HEK293 (cell line): ENCODE results near the gene RUNX1.

Experiments used
- MYNN ChIP-seq: fragments of 450-650 bp; formaldehyde crosslinking; IDR thresholded peaks from 2 replicates; pipeline ENCODE4 v1.5.1; 2016; ENCODE audit warnings: missing biosample characterization, missing genetic modification characterization, borderline replicate concordance
- SP2 ChIP-seq: fragments of 450-650 bp; formaldehyde crosslinking; IDR thresholded peaks from 2 replicates; pipeline ENCODE4 v1.5.1; 2016; ENCODE audit warnings: missing biosample characterization, missing genetic modification characterization
- ZBTB1 ChIP-seq: fragments of 450-650 bp; formaldehyde crosslinking; IDR thresholded peaks from 2 replicates; pipeline ENCODE4 v1.5.1; 2016; ENCODE audit warnings: missing biosample characterization, missing genetic modification characterization
- ZNF121 ChIP-seq: fragments of 450-650 bp; formaldehyde crosslinking; IDR thresholded peaks from 2 replicates; pipeline ENCODE4 v1.5.1; 2016; ENCODE audit warnings: missing biosample characterization, missing genetic modification characterization
- ZNF23 ChIP-seq: fragments of 450-650 bp; formaldehyde crosslinking; IDR thresholded peaks from 2 replicates; pipeline ENCODE4 v1.5.1; 2016; ENCODE audit warnings: missing biosample characterization, missing genetic modification characterization, borderline replicate concordance
- ZNF707 ChIP-seq: fragments of 450-650 bp; formaldehyde crosslinking; IDR thresholded peaks from 2 replicates; pipeline ENCODE4 v1.5.1; 2016; ENCODE audit warnings: missing biosample characterization, missing genetic modification characterization
- ZNF76 ChIP-seq: fragments of 450-650 bp; formaldehyde crosslinking; IDR thresholded peaks from 2 replicates; pipeline ENCODE4; 2016; ENCODE audit warnings: low read depth, missing biosample characterization, missing genetic modification characterization, borderline replicate concordance
- TF ChIP-seq, protein P1 (sequence below): fragments of 450-650 bp; formaldehyde crosslinking; IDR thresholded peaks from 2 replicates; pipeline ENCODE4 v1.5.1; 2016; ENCODE audit warnings: missing biosample characterization, missing genetic modification characterization
- TF ChIP-seq, protein P2 (sequence below): fragments of 450-650 bp; formaldehyde crosslinking; IDR thresholded peaks from 2 replicates; pipeline ENCODE4 v1.5.1; 2016; ENCODE audit warnings: missing biosample characterization, missing genetic modification characterization, borderline replicate concordance
- TF ChIP-seq, protein P3 (sequence below): fragments of 450-650 bp; formaldehyde crosslinking; IDR thresholded peaks from 2 replicates; pipeline ENCODE4 v1.5.1; 2016; ENCODE audit warnings: missing biosample characterization, missing genetic modification characterization
- TF ChIP-seq, protein P4 (sequence below): fragments of 450-650 bp; formaldehyde crosslinking; IDR thresholded peaks from 2 replicates; pipeline ENCODE4 v1.5.1; 2016; ENCODE audit warnings: missing biosample characterization, missing genetic modification characterization
- TF ChIP-seq, protein P5 (sequence below): fragments of 450-650 bp; formaldehyde crosslinking; IDR thresholded peaks from 2 replicates; pipeline ENCODE4 v1.5.1; 2017; ENCODE audit warnings: missing biosample characterization, missing genetic modification characterization

DNA sequence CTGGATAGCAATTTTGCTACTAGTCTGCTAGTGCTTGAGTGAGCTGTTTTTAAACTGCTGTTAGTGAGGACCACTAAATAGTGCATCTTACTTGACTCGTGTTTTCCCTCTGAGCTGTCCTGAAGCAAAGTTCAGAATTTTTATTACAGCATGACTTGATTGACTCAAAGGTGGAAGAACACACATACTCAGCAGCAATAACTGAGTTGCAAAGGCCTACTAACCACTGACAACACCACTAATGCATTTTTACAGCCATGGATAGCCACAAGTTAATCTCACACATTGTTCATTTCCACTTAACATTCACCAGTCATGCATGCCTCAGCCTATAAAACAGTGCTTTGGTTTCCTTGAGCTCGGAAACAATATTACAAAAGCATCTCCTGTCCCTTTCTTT is 148.7 kb downstream of the RUNX1 start:
- TF ChIP-seq, protein P1, sequence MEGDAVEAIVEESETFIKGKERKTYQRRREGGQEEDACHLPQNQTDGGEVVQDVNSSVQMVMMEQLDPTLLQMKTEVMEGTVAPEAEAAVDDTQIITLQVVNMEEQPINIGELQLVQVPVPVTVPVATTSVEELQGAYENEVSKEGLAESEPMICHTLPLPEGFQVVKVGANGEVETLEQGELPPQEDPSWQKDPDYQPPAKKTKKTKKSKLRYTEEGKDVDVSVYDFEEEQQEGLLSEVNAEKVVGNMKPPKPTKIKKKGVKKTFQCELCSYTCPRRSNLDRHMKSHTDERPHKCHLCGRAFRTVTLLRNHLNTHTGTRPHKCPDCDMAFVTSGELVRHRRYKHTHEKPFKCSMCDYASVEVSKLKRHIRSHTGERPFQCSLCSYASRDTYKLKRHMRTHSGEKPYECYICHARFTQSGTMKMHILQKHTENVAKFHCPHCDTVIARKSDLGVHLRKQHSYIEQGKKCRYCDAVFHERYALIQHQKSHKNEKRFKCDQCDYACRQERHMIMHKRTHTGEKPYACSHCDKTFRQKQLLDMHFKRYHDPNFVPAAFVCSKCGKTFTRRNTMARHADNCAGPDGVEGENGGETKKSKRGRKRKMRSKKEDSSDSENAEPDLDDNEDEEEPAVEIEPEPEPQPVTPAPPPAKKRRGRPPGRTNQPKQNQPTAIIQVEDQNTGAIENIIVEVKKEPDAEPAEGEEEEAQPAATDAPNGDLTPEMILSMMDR (tag by site-specific recombination) = no peak
- TF ChIP-seq, protein P2, sequence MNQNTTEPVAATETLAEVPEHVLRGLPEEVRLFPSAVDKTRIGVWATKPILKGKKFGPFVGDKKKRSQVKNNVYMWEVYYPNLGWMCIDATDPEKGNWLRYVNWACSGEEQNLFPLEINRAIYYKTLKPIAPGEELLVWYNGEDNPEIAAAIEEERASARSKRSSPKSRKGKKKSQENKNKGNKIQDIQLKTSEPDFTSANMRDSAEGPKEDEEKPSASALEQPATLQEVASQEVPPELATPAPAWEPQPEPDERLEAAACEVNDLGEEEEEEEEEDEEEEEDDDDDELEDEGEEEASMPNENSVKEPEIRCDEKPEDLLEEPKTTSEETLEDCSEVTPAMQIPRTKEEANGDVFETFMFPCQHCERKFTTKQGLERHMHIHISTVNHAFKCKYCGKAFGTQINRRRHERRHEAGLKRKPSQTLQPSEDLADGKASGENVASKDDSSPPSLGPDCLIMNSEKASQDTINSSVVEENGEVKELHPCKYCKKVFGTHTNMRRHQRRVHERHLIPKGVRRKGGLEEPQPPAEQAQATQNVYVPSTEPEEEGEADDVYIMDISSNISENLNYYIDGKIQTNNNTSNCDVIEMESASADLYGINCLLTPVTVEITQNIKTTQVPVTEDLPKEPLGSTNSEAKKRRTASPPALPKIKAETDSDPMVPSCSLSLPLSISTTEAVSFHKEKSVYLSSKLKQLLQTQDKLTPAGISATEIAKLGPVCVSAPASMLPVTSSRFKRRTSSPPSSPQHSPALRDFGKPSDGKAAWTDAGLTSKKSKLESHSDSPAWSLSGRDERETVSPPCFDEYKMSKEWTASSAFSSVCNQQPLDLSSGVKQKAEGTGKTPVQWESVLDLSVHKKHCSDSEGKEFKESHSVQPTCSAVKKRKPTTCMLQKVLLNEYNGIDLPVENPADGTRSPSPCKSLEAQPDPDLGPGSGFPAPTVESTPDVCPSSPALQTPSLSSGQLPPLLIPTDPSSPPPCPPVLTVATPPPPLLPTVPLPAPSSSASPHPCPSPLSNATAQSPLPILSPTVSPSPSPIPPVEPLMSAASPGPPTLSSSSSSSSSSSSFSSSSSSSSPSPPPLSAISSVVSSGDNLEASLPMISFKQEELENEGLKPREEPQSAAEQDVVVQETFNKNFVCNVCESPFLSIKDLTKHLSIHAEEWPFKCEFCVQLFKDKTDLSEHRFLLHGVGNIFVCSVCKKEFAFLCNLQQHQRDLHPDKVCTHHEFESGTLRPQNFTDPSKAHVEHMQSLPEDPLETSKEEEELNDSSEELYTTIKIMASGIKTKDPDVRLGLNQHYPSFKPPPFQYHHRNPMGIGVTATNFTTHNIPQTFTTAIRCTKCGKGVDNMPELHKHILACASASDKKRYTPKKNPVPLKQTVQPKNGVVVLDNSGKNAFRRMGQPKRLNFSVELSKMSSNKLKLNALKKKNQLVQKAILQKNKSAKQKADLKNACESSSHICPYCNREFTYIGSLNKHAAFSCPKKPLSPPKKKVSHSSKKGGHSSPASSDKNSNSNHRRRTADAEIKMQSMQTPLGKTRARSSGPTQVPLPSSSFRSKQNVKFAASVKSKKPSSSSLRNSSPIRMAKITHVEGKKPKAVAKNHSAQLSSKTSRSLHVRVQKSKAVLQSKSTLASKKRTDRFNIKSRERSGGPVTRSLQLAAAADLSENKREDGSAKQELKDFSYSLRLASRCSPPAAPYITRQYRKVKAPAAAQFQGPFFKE (tag by site-specific recombination) = no peak
- no peak for TF ChIP-seq ZBTB1
- TF ChIP-seq, protein P3, sequence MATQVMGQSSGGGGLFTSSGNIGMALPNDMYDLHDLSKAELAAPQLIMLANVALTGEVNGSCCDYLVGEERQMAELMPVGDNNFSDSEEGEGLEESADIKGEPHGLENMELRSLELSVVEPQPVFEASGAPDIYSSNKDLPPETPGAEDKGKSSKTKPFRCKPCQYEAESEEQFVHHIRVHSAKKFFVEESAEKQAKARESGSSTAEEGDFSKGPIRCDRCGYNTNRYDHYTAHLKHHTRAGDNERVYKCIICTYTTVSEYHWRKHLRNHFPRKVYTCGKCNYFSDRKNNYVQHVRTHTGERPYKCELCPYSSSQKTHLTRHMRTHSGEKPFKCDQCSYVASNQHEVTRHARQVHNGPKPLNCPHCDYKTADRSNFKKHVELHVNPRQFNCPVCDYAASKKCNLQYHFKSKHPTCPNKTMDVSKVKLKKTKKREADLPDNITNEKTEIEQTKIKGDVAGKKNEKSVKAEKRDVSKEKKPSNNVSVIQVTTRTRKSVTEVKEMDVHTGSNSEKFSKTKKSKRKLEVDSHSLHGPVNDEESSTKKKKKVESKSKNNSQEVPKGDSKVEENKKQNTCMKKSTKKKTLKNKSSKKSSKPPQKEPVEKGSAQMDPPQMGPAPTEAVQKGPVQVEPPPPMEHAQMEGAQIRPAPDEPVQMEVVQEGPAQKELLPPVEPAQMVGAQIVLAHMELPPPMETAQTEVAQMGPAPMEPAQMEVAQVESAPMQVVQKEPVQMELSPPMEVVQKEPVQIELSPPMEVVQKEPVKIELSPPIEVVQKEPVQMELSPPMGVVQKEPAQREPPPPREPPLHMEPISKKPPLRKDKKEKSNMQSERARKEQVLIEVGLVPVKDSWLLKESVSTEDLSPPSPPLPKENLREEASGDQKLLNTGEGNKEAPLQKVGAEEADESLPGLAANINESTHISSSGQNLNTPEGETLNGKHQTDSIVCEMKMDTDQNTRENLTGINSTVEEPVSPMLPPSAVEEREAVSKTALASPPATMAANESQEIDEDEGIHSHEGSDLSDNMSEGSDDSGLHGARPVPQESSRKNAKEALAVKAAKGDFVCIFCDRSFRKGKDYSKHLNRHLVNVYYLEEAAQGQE (tag by site-specific recombination) = no peak
- TF ChIP-seq SP2 (tag by site-specific recombination) = no peak
- TF ChIP-seq ZNF707 (tag by site-specific recombination) = no peak
- no peak for TF ChIP-seq ZNF23
- TF ChIP-seq ZNF121 = no peak
- no peak for TF ChIP-seq ZNF76
- TF ChIP-seq, protein P4, sequence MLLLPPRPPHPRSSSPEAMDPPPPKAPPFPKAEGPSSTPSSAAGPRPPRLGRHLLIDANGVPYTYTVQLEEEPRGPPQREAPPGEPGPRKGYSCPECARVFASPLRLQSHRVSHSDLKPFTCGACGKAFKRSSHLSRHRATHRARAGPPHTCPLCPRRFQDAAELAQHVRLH (tag by site-specific recombination) = no peak
- no peak for TF ChIP-seq MYNN
- TF ChIP-seq, protein P5, sequence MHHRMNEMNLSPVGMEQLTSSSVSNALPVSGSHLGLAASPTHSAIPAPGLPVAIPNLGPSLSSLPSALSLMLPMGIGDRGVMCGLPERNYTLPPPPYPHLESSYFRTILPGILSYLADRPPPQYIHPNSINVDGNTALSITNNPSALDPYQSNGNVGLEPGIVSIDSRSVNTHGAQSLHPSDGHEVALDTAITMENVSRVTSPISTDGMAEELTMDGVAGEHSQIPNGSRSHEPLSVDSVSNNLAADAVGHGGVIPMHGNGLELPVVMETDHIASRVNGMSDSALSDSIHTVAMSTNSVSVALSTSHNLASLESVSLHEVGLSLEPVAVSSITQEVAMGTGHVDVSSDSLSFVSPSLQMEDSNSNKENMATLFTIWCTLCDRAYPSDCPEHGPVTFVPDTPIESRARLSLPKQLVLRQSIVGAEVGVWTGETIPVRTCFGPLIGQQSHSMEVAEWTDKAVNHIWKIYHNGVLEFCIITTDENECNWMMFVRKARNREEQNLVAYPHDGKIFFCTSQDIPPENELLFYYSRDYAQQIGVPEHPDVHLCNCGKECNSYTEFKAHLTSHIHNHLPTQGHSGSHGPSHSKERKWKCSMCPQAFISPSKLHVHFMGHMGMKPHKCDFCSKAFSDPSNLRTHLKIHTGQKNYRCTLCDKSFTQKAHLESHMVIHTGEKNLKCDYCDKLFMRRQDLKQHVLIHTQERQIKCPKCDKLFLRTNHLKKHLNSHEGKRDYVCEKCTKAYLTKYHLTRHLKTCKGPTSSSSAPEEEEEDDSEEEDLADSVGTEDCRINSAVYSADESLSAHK (tag by site-specific recombination) = no peak
